Mucosa of rectum (tissue), 2 donors: ENCODE data around the gene COL8A2.
A peak's percentile ranks its signal among the peaks of the same experiment; 100 is the strongest.

Experiments used
- H3K27ac ChIP-seq, 2 donors: one replicate each; pipeline ENCODE4 v1.7.0; 2013; ENCODE audit warnings: inconsistent platforms in 2 of 2, low read depth in 2 of 2, low read length in 2 of 2
- H3K27me3 ChIP-seq, 2 donors: one replicate each; pipeline ENCODE4 v1.7.0; 2013; ENCODE audit warnings: low read length in 2 of 2; ENCODE audit not compliant: control insufficient read depth in 2 of 2, insufficient read depth in 2 of 2
- H3K36me3 ChIP-seq, 2 donors: one replicate each; pipeline ENCODE4 v1.7.0; 2013; ENCODE audit warnings: low read length in 2 of 2; ENCODE audit not compliant: control insufficient read depth in 2 of 2, insufficient read depth in 2 of 2
- H3K4me1 ChIP-seq, 2 donors: one replicate each; pipeline ENCODE4 v1.7.0; 2013; ENCODE audit warnings: low read length in 2 of 2, mild to moderate bottlenecking in 1 of 2; ENCODE audit not compliant: control insufficient read depth in 2 of 2, insufficient read depth in 2 of 2
- H3K4me3 ChIP-seq, 2 donors: one replicate each; pipeline ENCODE4 v1.7.0; 2013; ENCODE audit warnings: low read length in 2 of 2
- H3K9ac ChIP-seq, 2 donors: one replicate each; pipeline ENCODE4 v1.7.0; 2013; ENCODE audit warnings: low read length in 2 of 2, low read depth in 1 of 2, mild to moderate bottlenecking in 1 of 2
- H3K9me3 ChIP-seq, 2 donors: one replicate each; pipeline ENCODE4 v1.7.0; 2013; ENCODE audit warnings: low read length in 2 of 2; ENCODE audit not compliant: control insufficient read depth in 2 of 2
- donor health status: healthy.
- donor health status: Normal muscosa, but diverticular disease.

The COL8A2 gene

DNA sequence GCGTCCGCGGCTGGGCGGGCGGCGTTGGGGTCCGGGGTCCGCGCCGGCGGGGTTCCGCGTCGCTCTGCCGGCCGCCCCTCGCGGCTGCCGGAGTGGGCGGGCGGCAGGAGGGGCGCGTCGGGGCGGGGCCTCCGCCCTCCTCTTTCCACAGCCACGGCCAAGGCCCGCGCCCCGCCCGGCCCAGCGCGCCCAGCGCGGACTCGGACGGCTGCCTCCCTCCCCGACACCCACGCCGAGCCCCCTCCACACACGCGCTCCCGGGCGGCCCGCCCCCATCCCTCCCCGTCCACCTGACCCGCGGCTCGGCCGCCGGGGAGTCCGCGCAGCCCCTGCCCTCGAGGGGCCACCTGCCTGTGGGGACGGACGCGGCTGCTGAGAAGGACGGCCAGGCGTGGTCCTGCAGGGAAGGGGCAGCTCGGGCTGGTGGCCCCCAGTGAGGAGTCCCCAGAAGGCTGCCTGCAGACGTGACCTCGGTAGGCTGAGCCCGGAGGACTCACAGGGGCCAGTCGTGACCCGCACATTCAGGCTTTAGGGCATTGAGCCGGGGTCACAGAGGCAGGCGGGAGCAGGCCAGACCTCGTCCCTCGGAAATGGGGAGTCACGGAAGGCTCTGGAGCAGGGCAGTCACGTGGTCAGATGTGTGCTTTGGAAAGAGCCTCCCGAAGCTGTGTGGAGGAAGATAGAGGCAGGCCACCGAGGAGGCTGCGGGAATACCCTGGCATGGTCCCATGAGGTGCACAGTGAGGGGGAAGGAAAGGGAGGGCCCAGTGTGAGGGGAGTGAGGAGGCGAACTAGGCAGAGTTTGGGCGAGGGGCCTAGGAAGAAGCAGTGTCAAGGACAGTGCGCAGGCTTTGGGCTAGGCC is at the start of gene COL8A2:
COL8A2 (minus strand) TSS at position 94 of the 863 bp plus-strand sequence. CDS start 24,980 bp downstream, outside the sequence.
- peaks cover 16 to 20% of the 10 kb centered on the region in 2 donors for H3K27me3 ChIP-seq
- peaks cover 2% of the 10 kb centered on the region in 2 donors for H3K4me1 ChIP-seq
- H3K36me3 ChIP-seq, result no peaks in the 10 kb centered on the region
- no peaks in the 10 kb centered on the region for H3K9me3 ChIP-seq
- H3K9ac ChIP-seq, result no peak within 1 kb of the TSS
- no peak within 1 kb of the TSS for H3K27ac ChIP-seq
- peak within 1 kb of the TSS; percentile 28 to 41 for H3K4me3 ChIP-seq

DNA sequence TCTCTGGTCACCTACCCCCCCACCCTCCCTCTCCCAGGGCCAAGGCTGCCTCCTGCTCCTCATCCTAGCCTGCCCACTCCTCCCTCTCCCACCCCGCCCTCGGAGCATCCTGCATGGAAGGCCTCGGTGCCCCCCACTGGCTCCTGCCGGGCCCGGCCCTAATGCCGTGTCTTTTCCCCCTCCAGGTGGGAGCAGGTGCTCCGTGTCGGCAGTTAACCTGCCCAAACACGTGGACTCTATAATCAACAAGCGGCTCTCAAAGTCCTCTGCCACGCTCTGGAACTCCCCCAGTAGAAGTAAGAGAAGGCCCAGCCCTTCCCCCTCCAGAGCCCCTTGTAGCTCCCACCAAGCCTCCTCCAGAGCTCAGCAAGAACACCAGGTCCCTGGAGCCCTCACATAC is 49.7 kb upstream of the COL8A2 start:
- Histone ChIP-seq H3K9ac (no peak overlapping the region), H3K27ac (peak overlapping the region in 1 of 2 donors; percentile 38), H3K9me3 (no peaks in the 10 kb centered on the region), H3K4me3 (no peak overlapping the region), H3K4me1 (peaks cover 3 to 11% of the 10 kb centered on the region in 2 donors), H3K36me3 (peaks cover 47 to 58% of the 10 kb centered on the region in 2 donors), H3K27me3 (no peaks in the 10 kb centered on the region)

DNA sequence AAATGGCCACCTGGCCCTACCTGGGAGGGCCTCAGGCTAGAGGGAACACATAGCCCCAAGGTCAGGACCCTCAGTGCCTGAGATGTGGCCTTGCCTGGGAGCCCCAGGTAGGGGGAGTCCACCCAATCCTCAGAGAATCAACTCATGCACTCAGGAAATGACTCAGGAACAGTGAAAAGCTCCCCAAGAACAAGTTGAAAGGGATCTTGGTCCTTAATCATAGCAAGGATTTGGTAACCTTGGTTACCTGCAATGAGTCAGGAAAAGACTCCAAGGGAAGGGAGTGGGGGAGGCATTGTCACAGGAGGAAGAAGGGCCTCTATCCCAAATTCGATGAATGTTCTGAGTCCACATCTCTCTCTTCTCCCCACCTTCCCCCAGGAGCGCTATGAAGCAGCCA is 48.0 kb upstream of the COL8A2 start:
- H3K9ac ChIP-seq, result no peak overlapping the region
- no peak overlapping the region for H3K4me3 ChIP-seq
- no peaks in the 10 kb centered on the region for H3K9me3 ChIP-seq
- no peak overlapping the region for H3K27ac ChIP-seq
- peaks cover 2 to 3% of the 10 kb centered on the region in 2 donors for H3K4me1 ChIP-seq
- no peaks in the 10 kb centered on the region for H3K27me3 ChIP-seq
- H3K36me3 ChIP-seq, result peaks cover 41 to 51% of the 10 kb centered on the region in 2 donors

DNA sequence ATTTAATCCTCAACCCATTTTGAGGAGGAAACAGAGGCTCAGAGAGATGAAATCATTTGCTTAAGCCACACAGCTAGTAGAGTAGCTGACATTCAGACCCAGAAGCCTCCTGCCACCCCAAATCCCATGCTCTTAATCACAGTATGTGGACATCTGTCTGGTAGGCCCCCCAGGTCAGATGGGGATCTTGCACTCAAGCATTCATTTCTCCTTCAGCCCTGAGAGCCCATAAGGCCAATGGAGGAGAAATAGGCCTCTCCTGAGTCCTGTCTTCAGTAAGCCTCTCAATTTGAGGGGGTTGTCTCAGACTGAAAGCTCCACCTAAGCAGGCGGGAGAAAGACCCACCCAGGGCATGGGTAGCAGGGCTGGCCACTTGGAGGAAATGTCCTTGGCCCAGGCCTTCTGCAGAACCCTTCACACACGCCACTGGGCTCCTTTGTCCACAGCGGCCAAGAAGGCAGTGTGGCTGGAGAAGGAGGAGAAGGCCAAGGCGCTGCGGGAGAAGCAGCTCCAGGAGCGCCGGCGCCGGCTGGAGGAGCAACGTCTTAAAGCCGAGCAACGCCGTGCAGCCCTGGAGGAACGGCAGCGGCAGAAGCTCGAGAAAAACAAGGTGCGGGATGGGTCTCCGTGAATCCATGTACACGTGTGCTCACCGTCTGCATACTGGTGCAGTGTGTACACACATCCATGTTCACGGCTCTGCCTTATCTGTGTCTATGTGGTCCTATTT is 47.2 kb upstream of the COL8A2 start:
- Histone ChIP-seq H3K9ac (no peak overlapping the region), H3K4me3 (no peak overlapping the region), H3K9me3 (no peaks in the 10 kb centered on the region), H3K36me3 (peaks cover 38 to 48% of the 10 kb centered on the region in 2 donors), H3K27me3 (no peaks in the 10 kb centered on the region), H3K27ac (no peak overlapping the region), H3K4me1 (peaks cover under 1 to 5% of the 10 kb centered on the region in 2 donors)

DNA sequence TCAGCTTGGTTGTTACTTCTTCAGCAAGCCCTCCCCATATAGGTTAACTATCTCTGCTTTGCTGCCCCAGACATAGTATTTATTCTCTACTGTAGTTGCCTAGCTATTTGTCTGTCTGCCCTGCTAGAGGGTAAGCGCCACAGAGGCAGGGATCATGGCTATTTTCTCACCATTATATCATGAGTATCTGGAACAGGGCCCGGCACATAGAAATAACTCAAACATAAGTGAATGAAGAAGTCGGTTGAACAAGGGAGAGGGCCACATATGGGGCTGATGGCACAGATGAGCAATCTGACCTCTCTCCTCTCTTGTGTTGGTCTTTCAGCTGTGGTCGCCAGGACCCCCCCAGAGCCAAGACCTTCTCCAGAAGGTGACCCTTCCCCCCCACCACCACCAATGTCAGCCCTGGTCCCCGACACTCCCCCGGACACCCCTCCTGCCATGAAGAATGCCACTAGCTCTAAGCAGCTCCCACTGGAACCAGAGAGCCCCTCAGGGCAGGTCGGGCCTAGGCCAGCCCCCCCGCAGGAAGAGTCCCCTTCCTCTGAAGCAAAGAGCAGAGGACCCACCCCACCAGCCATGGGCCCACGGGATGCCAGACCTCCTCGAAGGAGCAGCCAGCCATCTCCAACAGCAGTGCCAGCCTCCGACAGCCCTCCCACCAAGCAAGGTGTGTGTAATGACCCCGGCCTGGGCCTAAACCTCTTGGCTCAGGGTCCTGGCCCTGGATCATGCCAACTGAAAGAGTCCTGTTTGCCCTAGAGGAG is 45.8 kb upstream of the COL8A2 start:
- Histone ChIP-seq H3K4me3 (no peak overlapping the region), H3K9ac (no peak overlapping the region), H3K9me3 (no peaks in the 10 kb centered on the region), H3K27ac (no peak overlapping the region), H3K4me1 (peaks cover 2 to 7% of the 10 kb centered on the region in 2 donors), H3K27me3 (no peaks in the 10 kb centered on the region), H3K36me3 (peaks cover 34 to 40% of the 10 kb centered on the region in 2 donors)

DNA sequence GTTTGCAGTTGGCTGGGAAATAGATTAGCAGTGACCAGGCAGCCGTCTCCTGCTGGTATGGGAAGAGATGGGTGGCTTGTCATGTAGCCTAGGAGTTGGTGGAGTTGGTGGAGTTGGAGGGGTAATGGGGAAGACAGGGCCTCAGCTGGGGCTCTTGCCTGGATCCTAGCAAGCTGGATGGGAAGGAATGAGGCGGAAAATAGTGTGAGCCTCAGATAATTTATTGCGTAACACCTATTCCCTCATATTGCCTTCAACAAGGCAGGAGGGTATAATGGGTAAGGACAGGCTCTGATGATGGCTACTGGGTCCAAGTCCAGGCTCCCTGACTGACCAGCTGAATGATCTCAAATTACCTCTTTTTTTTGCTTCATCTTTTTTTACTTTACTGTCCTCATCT is 43.5 kb upstream of the COL8A2 start:
- Histone ChIP-seq H3K4me3 (no peak overlapping the region), H3K36me3 (peaks cover 23 to 26% of the 10 kb centered on the region in 2 donors), H3K9ac (no peak overlapping the region), H3K9me3 (no peaks in the 10 kb centered on the region), H3K4me1 (peaks cover 2 to 4% of the 10 kb centered on the region in 2 donors), H3K27ac (no peak overlapping the region), H3K27me3 (no peaks in the 10 kb centered on the region)

DNA sequence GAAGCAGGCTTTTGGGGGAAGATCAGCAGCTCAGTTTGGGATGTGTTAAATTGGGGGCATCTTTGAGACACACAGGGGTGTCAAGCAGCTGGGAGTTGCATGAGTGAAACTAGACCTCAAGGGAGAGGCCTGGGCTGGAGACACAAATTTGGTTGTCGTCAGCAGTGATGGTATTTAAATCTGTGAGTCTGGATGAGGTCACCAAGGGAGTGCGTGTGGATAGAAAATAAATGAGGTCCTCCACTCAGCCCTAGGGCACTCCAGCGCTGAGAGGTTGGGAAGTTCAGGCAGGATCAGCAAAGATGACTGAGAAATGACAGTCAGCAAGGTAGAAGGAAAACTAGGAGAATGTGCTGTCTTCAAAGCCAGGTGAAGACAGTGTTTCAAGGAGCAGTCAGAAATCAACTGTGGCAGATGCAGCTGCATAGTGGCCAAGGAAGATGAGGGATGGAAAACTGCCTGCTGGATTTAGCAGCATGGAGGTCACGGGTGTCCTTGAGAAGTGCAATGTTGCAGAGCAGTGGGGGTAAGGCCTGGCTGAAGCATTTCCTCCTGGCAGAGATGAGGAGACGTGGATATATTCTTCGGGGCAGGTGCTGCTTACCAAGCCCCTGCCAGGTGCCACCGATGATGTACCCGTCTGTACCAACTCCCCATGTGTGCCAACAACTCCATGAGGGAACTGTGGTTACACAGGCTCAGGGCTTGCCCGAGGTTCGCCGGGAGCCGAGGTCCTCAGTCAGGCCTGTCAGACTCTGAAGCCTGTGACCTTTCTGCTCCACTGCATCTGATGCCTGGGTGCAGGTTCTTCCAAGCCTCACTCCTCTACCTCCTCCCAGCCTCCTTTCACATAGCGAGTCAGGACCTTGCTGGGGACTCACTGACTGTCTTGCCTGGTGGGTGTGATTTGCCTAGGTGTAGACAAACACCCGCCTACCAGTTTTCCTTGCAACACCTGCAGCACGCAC is 42.2 kb upstream of the COL8A2 start:
- no peaks in the 10 kb centered on the region for H3K9me3 ChIP-seq
- no peak overlapping the region for H3K9ac ChIP-seq
- H3K27me3 ChIP-seq, result no peaks in the 10 kb centered on the region
- peaks cover 5 to 11% of the 10 kb centered on the region in 2 donors for H3K4me1 ChIP-seq
- H3K36me3 ChIP-seq, result peaks cover 10 to 13% of the 10 kb centered on the region in 2 donors
- H3K4me3 ChIP-seq, result no peak overlapping the region
- no peak overlapping the region for H3K27ac ChIP-seq

DNA sequence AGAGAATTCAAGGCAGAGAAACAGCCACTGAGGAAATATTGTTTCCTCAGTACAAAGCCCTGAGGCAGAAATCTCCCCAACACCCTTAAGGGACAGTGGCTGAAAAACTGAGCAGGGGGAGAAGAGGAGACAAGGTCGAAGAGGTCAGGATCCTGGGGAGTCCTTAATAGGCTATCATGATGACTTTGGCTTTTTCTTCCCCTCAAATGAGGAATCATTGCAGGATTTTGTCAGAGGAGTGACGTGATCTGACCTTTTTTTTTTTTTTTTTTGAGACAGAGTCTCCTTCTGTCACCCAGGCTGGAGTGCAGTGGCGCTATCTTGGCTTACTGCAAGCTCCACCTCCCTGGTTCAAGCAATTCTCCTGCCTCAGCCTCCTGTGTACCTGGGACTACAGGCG is 41.1 kb upstream of the COL8A2 start:
- peaks cover 11 to 20% of the 10 kb centered on the region in 2 donors for H3K4me1 ChIP-seq

DNA sequence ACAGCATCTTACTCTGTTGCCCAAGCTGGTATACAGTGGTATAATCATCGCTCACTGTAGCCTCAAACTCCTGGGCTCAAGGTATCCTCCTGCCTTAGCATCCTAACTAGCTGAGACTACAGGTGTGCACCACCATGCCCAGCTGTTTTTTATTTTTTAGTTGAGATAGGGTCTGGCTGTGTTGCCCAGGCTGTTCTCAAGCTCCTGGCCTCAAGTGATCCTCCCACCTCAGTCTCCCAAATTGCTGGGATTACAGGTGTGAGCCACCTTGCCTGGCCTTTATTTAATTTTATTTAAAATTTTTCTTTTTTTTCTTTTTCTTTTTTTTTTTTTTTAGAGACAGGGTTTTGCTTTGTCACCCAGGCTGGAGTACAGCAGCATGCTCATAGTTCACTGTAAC is 40.1 kb upstream of the COL8A2 start:
- Histone ChIP-seq H3K4me1 (peaks cover 16 to 25% of the 10 kb centered on the region in 2 donors), H3K27ac (no peak overlapping the region), H3K27me3 (no peaks in the 10 kb centered on the region), H3K4me3 (no peak overlapping the region), H3K36me3 (peaks cover 0 to 4% of the 10 kb centered on the region in 2 donors), H3K9ac (no peak overlapping the region), H3K9me3 (no peaks in the 10 kb centered on the region)

More for the DNA sequence above, 41.1 kb upstream of the COL8A2 start:
- H3K9ac ChIP-seq, result no peak overlapping the region
- no peak overlapping the region for H3K4me3 ChIP-seq
- H3K9me3 ChIP-seq, result no peaks in the 10 kb centered on the region
- H3K27me3 ChIP-seq, result no peaks in the 10 kb centered on the region
- H3K27ac ChIP-seq, result no peak overlapping the region
- peaks cover 2 to 6% of the 10 kb centered on the region in 2 donors for H3K36me3 ChIP-seq
